Parathyroid adenoma (tissue), 2 donors: ENCODE data around the gene MEF2C.

ENCODE experiments used
- H2AFZ ChIP-seq: fragments of 300-600 bp; sonication (generic); one replicate; pipeline ENCODE4 v1.7.0; 2017; ENCODE audit warnings: antibody characterized with exemption, mild to moderate bottlenecking
- H3K27ac ChIP-seq: fragments of 300-600 bp; sonication (generic); one replicate; pipeline ENCODE4 v1.7.0; 2017
- H3K27me3 ChIP-seq: fragments of 300-600 bp; sonication (generic); one replicate; pipeline ENCODE4 v1.7.0; 2017; ENCODE audit warnings: low read length; ENCODE audit not compliant: control insufficient read depth, insufficient read depth
- H3K36me3 ChIP-seq: fragments of 300-600 bp; sonication (generic); one replicate; pipeline ENCODE4 v1.7.0; 2017; ENCODE audit warnings: low read length; ENCODE audit not compliant: control insufficient read depth, insufficient read depth
- H3K4me1 ChIP-seq: fragments of 300-600 bp; sonication (generic); one replicate; pipeline ENCODE4 v1.7.0; 2017; ENCODE audit warnings: control low read depth
- H3K4me2 ChIP-seq: fragments of 300-600 bp; sonication (generic); one replicate; pipeline ENCODE4 v1.7.0; 2017; ENCODE audit warnings: low read length
- H3K4me3 ChIP-seq: fragments of 300-600 bp; sonication (generic); one replicate; pipeline ENCODE4 v1.7.0; 2017; ENCODE audit warnings: low read depth, low read length
- H3K79me2 ChIP-seq: fragments of 300-600 bp; sonication (generic); one replicate; pipeline ENCODE4 v1.7.0; 2017; ENCODE audit warnings: control low read depth
- H3K9ac ChIP-seq: fragments of 300-600 bp; sonication (generic); one replicate; pipeline ENCODE4 v1.7.0; 2017; ENCODE audit warnings: mild to moderate bottlenecking
- H3K9me3 ChIP-seq: fragments of 300-600 bp; sonication (generic); one replicate; pipeline ENCODE4 v1.7.0; 2017; ENCODE audit warnings: low read length; ENCODE audit not compliant: control insufficient read depth
- TF ChIP-seq, protein P1 (sequence below): fragments of 300-600 bp; sonication (generic); IDR thresholded peaks from one replicate; pipeline ENCODE4 v1.7.0; 2017; ENCODE audit warnings: antibody characterized with exemption, mild to moderate bottlenecking
- donor health status: primary hyperparathyroidism.

MEF2C gene

GRCh38 chr5:88718736-88719135, 164.2 kb downstream of the MEF2C start:
- Histone ChIP-seq H3K4me3 (no peak overlapping the region), H3K9me3 (no peaks in the 10 kb centered on the region), H2AFZ (no peak overlapping the region), H3K4me2 (no peak overlapping the region), H3K27me3 (no peaks in the 10 kb centered on the region), H3K27ac (no peak overlapping the region), H3K79me2 (no peaks in the 10 kb centered on the region), H3K9ac (no peak overlapping the region), H3K36me3 (no peaks in the 10 kb centered on the region), H3K4me1 (no peaks in the 10 kb centered on the region)
- TF ChIP-seq, protein P1, sequence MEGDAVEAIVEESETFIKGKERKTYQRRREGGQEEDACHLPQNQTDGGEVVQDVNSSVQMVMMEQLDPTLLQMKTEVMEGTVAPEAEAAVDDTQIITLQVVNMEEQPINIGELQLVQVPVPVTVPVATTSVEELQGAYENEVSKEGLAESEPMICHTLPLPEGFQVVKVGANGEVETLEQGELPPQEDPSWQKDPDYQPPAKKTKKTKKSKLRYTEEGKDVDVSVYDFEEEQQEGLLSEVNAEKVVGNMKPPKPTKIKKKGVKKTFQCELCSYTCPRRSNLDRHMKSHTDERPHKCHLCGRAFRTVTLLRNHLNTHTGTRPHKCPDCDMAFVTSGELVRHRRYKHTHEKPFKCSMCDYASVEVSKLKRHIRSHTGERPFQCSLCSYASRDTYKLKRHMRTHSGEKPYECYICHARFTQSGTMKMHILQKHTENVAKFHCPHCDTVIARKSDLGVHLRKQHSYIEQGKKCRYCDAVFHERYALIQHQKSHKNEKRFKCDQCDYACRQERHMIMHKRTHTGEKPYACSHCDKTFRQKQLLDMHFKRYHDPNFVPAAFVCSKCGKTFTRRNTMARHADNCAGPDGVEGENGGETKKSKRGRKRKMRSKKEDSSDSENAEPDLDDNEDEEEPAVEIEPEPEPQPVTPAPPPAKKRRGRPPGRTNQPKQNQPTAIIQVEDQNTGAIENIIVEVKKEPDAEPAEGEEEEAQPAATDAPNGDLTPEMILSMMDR, result no peak

- H2AFZ ChIP-seq, result no peak overlapping the region
- H3K27ac ChIP-seq, result no peak overlapping the region
- no peaks in the 10 kb centered on the region for H3K79me2 ChIP-seq
- no peaks in the 10 kb centered on the region for H3K27me3 ChIP-seq
- no peak overlapping the region for H3K9ac ChIP-seq
- no peak overlapping the region for H3K4me2 ChIP-seq
- H3K4me3 ChIP-seq, result no peak overlapping the region
- no peaks in the 10 kb centered on the region for H3K4me1 ChIP-seq
- TF ChIP-seq, protein P1, result no peak
- H3K9me3 ChIP-seq, result no peaks in the 10 kb centered on the region
- H3K36me3 ChIP-seq, result no peaks in the 10 kb centered on the region
Observed at GRCh38 chr5:88716101-88716500, 166.9 kb downstream of the MEF2C start.

DNA sequence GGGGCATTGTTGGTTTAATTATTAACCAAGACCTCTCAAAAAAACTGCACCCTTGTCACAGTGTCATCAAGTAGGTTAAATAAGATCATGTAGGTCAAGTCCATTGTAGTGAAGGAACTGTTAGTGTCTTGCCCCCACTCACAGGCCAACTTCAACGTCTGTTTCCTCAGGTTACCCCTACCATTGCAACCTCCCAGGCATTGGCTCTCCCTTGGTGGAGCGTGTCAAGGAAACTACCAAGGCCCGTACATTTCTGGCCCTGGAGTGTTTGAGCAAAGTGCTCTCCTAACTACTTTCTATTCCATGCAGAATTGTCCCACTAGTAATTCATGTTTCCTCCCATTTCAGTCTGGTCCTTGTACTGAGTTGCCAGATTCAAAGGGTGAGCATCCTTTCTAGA, 167.5 kb downstream of the MEF2C start:
- Histone ChIP-seq H3K9me3 (no peaks in the 10 kb centered on the region), H3K36me3 (no peaks in the 10 kb centered on the region), H3K79me2 (no peaks in the 10 kb centered on the region), H3K4me3 (no peak overlapping the region), H2AFZ (no peak overlapping the region), H3K27me3 (no peaks in the 10 kb centered on the region), H3K9ac (no peak overlapping the region), H3K4me2 (no peak overlapping the region), H3K27ac (no peak overlapping the region), H3K4me1 (no peaks in the 10 kb centered on the region)
- TF ChIP-seq, protein P1, result no peak

GRCh38 chr5:88713818-88714217, 169.2 kb downstream of the MEF2C start:
- Histone ChIP-seq H3K4me3 (no peak overlapping the region), H3K36me3 (no peaks in the 10 kb centered on the region), H3K4me2 (no peak overlapping the region), H2AFZ (no peak overlapping the region), H3K4me1 (no peaks in the 10 kb centered on the region), H3K79me2 (no peaks in the 10 kb centered on the region), H3K9me3 (no peaks in the 10 kb centered on the region), H3K27ac (no peak overlapping the region), H3K9ac (no peak overlapping the region), H3K27me3 (no peaks in the 10 kb centered on the region)
- TF ChIP-seq, protein P1, result no peak

GRCh38 chr5:88708682-88709398, 174.1 kb downstream of the MEF2C start:
- Histone ChIP-seq H3K9me3 (no peaks in the 10 kb centered on the region), H3K4me3 (no peak overlapping the region), H3K36me3 (no peaks in the 10 kb centered on the region), H3K27me3 (no peaks in the 10 kb centered on the region), H3K4me1 (no peaks in the 10 kb centered on the region), H3K9ac (no peak overlapping the region), H3K4me2 (no peak overlapping the region), H3K27ac (no peak overlapping the region), H2AFZ (no peak overlapping the region), H3K79me2 (no peaks in the 10 kb centered on the region)
- TF ChIP-seq, protein P1, result no peak
